GM18868 (cell line): Measurements from ENCODE around the gene LPGAT1.
"Not testable (repeated sequence)": the region's sequence is repeated elsewhere in the genome, so short reads cannot be mapped to it uniquely, and the experiment has no call there.

ENCODE experiments used
- ATAC-seq: cut with Tn5 transposase; IDR thresholded peaks from one replicate; pipeline ENCODE4 v1.9.1; 2021; ENCODE audit warnings: mild to moderate bottlenecking, moderate library complexity; ENCODE audit not compliant: unreplicated experiment

Gene LPGAT1

DNA sequence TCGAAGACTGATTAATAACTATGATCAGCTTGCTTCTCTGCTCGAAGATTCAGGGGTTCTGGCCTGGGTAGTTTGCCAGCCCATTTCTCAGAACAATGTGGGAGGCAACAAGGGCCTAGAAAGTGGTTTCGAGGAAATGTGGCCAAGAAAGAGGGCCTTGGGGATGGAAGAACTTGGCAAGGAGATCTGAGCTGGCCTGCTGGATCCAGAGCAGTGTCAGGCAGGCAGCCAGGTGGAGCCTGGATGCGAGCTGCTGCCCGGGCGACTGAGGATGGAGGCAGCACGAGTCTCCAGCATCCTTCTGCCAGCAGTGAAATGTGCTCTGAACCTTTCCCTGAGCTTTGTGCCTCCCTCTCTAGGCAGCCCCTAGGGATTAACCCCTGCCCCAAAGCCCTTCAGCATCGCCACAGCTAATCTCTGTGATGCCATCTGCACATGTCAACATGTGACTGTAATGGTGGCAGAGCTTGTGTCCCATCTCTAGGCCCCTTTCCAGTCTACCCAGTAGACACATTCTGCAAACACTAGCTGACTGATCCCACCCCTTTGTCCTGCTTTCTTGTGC is 94.1 kb downstream of the LPGAT1 start:
- no peak for ATAC-seq

DNA sequence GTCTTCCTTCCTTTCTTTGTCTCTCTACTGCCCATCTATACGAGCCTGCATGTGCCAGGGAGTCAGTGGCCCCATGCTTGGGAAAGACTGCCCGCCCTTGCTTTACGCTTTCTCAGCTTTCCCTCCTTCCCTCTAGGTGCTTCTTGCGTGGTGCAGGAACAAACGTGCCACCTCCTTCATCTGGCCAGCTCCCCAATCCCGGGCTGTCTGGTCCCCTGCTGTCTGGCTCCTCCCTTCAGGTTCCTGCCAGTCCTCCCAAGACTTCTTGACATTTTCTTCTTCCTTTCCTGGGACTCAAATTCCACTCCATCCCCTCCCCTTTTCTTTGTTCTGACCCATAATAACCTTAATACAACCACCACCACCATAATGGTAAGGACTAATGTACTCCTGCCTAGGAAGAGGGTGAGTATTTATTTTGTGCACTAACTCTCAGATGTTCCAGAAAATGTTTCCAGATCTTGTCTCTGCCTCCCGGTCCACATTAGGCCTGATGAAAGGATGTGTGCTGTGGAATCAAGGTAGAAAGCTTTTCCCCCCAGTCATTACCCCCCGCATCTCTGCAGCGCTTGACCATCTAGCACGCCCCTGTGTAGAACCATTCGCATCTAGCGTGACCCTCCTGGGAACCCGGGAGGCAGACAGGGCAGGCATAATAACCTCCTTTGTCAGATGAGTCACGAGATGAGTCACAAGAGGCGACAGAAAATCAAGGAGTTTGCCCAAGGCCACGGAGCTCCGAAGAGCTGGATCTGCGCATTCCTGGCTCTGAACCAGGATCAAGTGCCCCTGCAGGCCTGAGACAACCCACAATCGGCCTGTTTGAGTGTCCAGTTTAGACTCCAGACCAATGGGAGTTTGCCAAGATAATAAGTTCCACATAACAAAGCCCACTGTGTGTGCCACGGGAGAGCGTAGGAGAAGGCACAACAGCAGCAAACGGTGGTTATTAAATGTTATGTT is 95.1 kb downstream of the LPGAT1 start:
- ATAC-seq, result no peak

DNA sequence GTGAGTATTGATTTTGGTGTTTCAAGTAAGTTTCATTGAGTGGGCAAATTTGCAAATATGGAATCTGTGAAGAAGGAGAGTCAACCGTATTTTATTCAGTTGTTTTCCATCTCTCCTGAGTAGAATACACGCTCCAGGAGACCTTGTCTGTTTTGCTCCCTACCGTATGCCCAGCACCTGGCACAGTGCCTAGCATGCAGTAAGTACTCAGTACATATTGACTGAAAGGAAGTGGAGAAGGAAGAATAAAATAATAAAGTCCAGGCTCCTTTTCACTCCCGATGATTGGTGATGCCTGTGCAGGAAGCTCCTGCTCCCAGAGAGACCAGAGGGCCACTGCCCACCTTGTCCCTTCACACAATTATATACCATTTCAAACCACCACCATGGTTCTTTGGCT is 95.8 kb downstream of the LPGAT1 start:
- no peak for ATAC-seq

DNA sequence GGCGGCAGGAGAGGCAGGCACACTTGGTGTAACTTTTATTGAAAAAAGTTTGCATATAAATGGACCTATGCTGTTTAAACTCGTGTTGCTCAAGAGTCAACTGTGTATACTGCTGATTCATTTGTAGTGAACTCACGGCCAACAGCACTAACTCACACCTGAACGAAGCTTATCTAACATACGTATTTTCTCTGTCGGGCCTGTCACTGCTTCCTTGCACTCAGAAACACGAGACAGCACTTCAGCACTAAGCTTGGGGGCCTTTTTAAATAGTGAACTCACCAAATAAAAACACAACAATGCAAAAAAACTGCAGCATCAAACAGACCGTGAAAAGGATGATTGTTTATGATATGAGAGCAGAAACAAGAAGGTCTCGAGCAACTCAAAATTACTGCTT is 96.2 kb downstream of the LPGAT1 start:
- no peak for ATAC-seq

DNA sequence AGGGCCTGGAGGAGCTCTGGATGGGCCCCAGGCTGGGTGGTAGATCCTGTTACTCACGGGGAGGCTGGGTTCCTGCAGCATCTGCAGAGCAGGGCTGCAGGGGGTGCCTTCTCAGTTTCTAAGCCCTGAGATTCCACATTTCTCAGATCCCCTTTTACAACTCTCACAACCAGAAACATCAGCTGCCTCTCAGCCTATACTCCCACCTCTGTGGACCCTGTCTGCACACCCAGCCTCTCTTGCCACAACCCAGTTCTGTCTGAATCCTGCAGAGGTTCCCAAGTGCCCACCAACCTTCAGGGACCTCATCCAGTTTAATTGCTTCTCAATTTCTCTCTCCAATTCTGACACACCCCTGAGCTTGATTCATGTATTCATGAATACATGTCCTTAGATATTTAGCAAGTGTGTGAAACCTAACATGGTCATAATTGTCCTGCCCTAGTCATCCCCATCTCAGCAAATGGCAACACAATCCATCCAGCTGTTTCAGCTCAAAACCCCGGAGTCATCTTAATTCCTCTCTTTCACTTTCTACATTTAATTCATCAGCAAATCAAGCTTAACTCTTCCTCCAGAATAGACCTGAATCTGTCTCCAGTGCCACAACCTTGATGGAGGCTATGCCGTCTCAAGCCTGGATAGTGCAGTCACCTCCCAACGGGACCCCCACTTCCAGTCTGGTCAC is 98.1 kb downstream of the LPGAT1 start:
- peak; percentile 86 for ATAC-seq

DNA sequence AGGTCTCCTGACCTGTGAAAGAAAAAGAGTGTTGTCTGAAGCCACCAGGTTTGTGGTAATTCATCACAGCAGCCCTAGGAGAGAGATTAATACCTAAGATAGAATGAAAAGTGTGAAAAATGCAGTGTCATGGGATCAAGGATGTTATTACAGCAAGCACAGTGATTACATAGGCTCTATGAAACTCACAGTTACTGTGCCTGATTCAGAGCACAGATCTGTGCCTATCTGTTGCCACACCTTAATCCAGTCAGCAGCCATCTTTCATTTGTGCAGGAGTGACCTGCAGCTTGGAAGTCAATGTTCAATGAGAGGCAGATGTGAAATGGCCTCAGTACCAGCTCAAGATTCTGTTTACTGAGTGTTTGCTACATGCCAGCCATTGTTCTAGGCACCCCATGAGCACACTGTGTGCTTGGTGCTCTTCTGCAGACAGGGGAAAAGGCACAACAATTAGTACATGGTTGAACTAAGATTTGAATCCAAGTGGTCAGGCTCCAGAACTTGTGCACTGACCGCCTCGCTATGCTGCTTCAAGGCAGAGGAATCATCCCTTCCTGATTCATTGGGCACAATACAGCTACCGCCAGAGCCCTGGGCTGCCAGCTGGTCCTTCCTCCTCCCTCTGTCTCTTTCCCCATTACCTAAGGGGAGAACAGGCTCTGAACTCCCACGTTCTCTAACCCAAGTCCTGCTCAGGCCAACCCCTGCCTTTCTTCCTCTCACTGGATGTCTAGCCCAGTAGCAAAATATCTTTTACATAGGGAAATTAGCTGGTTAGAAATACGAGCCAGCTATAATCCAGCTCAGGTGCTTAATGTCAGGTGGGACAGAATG is 98.9 kb downstream of the LPGAT1 start:
- peak; percentile 24 for ATAC-seq

DNA sequence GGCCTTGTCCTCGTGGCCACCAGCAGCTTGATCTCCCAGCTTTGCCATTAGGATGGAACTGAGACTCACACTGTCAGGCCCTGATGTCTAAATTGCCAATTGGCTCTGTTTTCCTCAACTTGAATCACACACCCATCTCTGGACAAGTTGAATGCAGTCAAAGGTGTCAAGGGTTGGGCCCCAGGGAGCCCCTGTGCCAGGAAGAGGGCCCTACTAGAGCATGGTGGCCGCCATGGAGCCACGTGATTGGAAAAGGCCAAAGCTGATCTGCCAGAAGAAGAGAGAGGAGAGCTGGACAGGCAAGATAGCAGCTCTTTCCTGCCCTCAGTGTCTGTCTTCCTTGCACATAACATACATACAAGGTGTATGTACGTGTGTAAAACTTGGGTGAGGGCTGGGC is 100.2 kb downstream of the LPGAT1 start:
- no peak for ATAC-seq

DNA sequence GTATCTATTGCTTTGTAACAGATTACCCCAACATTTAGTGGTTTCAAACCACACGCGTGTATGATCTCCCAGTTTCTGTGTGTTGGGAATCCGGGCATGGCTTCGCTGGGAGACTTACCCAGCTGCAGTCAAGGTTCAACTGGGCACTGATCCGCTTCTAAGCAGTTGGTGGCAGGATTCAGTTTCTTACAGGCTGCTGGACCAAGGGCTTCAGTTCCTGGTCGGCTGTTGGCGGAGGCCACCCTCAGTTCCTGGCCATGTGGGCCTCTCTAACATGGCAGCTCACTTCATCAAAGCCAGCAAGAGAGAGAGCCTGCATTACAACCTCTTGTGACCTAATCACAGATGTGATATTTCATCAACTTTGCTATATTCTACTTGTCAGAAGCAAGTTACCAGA is 101.3 kb downstream of the LPGAT1 start:
- no peak for ATAC-seq

DNA sequence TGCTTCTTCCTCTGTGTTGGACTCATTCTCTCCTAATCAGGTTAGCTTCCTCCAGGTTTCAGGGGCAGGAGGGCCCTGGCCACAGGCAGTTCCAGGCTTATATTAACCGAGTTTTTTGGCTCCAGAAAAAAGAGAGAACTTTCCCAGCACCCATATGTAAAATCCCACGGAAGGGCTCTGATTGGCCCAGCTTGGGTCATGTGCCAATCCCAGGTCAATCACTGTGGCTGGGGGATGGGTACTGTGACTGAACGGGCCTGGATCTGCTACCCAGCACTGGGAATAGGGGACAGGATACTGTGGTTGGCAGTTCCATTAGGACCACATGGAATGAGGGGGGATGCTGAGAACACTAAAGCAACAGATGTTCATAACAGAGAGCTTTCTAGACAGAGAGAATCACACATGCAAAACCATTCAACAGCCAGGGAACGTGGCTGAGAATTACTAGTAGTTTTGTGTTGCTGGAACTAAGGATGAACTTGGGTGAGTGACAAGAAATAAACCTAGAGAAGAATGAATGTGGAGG is 104.0 kb downstream of the LPGAT1 start:
- ATAC-seq, result no peak

DNA sequence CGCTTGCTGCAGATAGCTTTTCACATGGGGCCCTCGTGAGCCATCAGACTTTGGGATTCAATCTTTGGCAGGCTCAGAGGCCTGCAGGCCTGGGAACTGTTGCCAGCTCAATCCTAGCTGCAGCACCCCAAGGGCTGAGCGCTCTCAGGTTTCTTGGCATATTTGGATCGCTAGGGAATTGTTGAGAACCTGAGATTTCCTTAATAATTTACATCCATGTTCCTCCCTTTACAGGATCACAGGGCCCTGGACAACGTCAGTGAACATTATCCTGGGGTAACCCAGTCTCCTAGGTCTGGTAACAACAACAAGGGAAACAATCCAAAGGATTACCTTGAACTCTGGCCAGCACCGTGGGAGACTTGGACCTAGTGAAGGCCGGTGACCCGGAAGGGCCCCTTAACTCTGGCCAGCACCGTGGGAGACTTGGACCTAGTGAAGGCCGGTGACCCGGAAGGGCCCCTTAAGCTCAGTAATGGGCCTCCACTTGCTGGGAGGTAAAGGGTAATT is 105.8 kb downstream of the LPGAT1 start:
- ATAC-seq, result no peak

DNA sequence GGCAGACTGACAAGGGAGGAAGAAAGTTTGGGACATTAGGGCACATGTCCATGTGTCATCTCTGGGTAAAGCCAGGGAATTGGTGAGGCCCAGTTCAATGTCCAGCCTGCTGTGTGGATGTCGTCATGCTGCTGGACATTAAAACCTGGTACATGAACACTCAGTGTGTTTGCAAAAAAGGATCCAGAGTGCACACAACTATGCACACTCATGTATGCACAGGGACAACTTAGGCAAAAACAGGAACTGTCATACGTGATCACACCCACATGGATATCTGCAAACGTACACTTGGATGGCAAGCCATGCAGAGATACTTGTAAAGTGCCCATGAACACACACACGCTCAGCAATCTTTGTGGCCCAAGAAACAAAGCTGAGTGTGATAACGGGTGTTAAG is 107.3 kb downstream of the LPGAT1 start:
- ATAC-seq, result no peak

DNA sequence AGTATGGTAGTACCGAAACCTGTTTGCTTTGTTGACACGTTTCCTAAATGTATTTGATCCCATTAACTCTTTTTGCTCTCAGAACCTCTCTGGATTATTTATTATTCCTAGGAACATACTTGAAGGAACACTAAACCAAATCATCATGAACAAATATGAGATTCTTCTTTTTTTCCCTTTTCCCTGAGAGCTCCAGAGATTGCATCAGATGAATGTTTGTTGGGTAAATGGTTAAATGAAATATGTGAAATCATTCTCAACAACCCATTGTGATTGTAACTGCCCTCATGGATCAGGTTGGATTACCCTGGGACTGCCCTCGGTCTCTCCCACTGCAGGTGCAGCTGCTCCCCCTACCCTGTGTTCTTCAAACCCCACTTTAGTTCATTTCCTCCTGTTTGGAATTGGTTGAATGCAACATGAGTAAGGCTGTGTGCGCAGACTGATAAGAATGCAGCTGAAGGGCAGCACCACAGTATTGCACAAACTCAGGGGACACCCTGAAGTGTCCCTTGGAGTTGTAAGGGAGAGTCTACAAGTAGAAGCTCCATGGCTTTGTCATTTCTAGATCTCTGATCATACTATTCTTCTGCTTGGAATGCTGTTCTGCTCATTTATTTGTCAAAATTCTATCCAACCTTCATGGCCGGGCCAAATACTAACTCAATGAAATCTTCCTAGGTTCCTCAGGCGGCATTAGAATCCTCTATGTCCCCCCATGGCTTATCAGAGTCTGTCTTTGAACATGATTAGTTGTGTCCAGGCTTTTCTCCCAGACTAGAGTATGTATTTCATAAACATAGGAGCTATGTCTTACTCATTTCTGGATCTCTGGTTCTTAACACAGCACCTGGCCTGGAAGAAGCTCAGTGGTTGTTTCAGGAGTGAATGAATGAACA is 108.0 kb downstream of the LPGAT1 start:
- ATAC-seq, result no peak

DNA sequence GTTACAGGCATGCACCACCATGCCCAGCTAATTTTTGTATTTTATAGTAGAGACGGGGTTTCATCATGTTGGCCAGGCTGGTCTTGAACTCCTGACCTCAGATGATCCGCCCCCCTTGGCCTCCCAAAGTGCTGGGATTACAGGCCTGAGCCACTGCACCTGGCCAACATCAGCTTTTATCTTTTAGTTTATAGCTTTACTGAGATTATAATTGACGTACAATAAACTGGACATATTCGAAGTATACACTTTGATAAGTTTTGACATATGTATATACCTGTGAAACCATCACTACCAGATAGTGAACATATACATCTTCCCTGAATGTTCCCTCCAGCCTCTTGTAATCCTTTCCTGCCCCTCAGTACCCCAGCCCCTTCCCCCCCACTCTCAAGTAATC is 114.0 kb downstream of the LPGAT1 start:
- ATAC-seq, result not testable (repeated sequence)

DNA sequence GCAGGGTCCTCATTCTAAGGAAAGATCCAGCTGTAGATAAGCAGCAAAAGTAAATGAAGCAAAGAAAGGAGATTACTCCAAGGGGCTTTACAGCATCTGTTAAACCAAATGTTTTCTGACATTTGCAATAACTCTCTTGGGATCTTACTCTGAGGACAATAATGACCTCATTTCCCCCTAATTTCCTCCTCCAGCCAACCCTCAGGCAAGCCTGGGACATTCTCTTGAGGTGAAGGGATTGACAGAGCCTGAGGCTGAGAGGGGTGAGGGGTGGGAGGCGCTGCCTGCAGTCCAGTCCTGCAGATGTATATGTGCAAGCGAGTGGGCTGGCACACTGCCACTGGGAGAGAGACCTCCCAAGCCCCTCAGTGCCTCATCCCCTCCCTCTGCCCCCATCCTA is 114.6 kb downstream of the LPGAT1 start:
- no peak for ATAC-seq

DNA sequence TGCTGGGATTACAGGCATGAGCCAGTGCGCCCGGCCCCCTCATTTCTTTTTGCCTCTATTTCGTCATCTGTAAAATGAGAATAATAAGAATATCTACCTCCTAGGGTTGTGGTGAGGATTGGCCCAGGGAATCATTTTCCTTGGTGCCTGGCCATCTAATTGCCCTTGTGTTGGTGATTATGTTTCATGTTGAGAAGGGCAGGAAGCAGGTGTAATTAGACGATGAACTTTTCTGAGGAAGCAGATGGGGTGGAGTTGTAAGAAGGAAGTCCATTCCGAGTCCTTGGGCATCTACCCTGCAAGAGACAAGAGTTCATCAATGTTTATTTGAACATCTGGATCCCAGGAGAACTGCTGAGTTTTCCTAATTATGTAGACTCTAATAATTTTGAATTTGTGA is 116.4 kb downstream of the LPGAT1 start:
- ATAC-seq, result no peak

DNA sequence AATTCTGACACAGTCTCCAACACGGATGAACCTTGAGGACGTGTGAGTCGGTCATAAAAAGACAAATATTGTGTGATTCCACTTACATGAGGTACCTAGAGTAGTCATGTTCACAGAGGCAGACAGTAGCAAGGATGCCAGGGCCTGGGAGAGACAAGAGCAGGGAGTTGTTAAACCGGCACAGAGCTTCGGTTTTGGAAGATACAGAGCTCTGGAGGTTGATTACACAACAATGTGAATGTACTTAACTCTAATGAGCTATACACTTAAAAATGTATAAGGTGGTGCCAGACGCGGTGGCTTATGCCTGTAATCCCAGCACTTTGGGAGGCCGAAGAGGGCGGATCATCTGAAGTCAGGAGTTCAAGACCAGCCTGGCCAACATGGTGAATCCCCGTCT is 117.3 kb downstream of the LPGAT1 start:
- no peak for ATAC-seq

DNA sequence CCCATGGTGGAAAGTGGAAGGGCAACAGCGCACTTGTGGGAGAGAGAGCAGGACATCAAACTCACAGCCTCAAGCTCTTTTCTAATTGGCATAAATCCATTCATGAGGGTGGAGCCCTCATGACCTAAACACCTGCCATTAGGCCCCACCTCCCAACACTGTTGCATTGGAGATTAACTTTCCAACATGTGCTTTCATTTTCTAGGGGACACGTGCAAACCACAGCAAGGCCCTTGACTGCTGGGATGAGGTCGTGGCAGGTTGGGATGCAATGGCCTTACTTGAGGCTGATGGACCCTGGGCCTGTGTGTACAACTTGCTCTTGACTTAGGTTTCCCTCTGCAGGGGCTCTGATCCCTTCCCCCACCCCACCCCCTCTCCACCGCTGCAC is 119.3 kb downstream of the LPGAT1 start:
- no peak for ATAC-seq

DNA sequence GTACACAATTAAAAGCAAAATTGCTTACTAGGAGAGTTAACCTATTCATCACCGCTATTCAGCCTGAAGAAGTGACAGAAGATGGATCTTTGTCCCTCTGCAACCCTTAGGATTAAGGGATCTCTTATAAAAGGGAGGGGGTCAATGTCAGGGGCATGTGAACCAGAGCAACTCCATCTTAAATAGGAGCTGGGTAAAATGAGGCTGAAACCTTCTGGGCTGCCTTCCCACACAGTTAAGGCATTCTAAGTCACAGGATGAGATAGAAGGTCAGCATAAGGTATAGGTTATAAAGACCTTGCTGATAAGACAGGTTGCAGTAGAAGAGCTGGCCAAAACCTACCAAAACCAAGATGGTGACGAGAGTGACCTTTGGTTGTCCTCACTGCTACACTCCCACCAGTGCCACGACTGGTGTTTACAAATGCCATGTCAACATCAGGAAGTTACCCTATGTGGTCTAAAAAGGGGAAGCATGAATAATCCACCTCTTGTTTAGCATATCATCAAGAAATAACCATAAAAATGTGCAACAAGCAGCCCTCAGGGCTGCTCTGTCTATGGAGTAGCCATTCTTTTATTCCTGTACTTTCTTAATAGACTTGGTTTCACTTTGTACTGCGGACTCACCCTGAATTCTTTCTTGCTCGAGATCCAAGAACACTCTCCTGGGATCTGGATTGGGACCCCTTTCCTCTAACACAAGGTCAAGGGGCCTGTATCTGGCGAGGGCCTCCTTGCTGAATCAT is 119.8 kb downstream of the LPGAT1 start:
- ATAC-seq, result no peak

DNA sequence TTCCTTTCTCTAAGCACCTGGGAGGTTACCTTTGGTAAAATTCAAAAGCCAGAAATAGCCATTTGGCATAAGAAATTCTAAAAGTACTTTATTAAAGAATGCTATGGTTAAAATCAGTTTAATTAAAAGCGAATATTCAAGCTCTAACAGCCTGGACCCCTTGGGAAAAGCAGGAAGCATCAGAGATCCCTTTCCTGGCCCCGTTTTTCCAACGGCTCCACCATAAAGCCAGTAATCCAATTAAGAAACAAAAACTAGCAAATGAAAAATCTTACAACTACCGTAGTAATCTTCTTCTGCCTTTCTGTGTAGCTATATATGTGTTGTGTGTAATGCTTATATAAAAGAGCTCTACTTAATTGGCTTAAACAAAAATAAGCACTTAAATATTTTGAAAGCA is 121.6 kb downstream of the LPGAT1 start:
- ATAC-seq, result no peak
